Keratinocyte (primary cell): ENCODE data around the gene A2M.

Experiments
- CTCF ChIP-seq, 3 experiments: IDR thresholded peaks in 1 of 3; conservative IDR thresholded peaks in 1 of 3; optimal IDR thresholded peaks in 1 of 3; 2 replicates in 2 of 3; 3 replicates in 1 of 3; pipeline versions ENCODE3 to v1.5.1; 2011; ENCODE audit warnings: low read length in 3 of 3, mild to moderate bottlenecking in 3 of 3, moderate library complexity in 2 of 3, control low read depth in 1 of 3, inconsistent platforms in 1 of 3; ENCODE audit not compliant: insufficient read depth in 2 of 3; ENCODE audit errors: extremely low read depth in 1 of 3
- EZH2 ChIP-seq: IDR thresholded peaks from one replicate; pipeline ENCODE4 v1.6.1; 2012; ENCODE audit warnings: inconsistent platforms, mild to moderate bottlenecking, low read length, moderate library complexity

- no peak for TF ChIP-seq CTCF (optimal IDR thresholded peaks at IDR 0.05 in 1 of 3, IDR thresholded peaks at IDR 0.05 in 1 of 3, conservative IDR thresholded peaks at IDR 0.05 in 1 of 3; ENCODE audit: extremely low read depth in 1 of 3, insufficient read depth in 2 of 3, low read length in 3 of 3)
- TF ChIP-seq EZH2, result no peak
Observed at GRCh38 chr12:9052610-9053009, 63.1 kb downstream of the A2M start.
